Sigmoid colon (tissue), 4 donors: ENCODE measurements around the gene MECP2.

Experiments used
- POLR2A ChIP-seq, 2 donors: fragments of 450-650 bp; IDR thresholded peaks; one replicate each; pipeline ENCODE4 v1.6.1; 2016; ENCODE audit warnings: antibody characterized with exemption in 2 of 2, mild to moderate bottlenecking in 2 of 2, moderate library complexity in 2 of 2
- POLR2AphosphoS5 ChIP-seq, 4 donors: sonication (generic); formaldehyde crosslinking; IDR thresholded peaks; one replicate each; pipeline ENCODE4 v1.6.1; 2017; ENCODE audit warnings: antibody characterized with exemption in 4 of 4
- TF ChIP-seq, protein P1 (sequence below), 4 experiments: fragments of 450-650 bp in 3 of 4; fragments of 200-600 bp in 1 of 4; IDR thresholded peaks; one replicate each; pipeline ENCODE4 v1.5.1; 2016 to 2019; ENCODE audit warnings: antibody characterized with exemption in 4 of 4, mild to moderate bottlenecking in 3 of 4, moderate library complexity in 2 of 4

DNA sequence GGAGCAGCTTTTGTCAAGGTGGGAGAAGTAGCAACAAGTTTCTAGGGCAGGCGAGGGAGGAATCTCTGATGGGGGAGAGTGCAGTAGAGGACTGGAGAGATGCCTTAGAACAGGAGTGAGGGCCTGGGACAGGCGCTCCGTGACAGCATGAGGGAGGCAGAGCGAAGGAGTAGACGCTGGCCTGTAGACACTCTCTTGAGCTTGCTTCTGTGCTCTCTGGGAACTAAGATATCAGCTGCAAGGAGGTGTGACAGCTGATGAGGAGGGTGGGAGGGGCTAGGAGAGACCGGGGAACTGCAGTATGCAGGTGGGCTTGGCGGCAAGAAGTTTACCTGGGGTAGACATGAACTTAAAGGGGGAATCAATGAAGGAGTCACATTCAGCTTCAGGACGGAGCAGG lies 35.7 kb downstream of the MECP2 start:
- no peak for TF ChIP-seq POLR2AphosphoS5 (IDR thresholded peaks at IDR 0.05)
- TF ChIP-seq, protein P1, sequence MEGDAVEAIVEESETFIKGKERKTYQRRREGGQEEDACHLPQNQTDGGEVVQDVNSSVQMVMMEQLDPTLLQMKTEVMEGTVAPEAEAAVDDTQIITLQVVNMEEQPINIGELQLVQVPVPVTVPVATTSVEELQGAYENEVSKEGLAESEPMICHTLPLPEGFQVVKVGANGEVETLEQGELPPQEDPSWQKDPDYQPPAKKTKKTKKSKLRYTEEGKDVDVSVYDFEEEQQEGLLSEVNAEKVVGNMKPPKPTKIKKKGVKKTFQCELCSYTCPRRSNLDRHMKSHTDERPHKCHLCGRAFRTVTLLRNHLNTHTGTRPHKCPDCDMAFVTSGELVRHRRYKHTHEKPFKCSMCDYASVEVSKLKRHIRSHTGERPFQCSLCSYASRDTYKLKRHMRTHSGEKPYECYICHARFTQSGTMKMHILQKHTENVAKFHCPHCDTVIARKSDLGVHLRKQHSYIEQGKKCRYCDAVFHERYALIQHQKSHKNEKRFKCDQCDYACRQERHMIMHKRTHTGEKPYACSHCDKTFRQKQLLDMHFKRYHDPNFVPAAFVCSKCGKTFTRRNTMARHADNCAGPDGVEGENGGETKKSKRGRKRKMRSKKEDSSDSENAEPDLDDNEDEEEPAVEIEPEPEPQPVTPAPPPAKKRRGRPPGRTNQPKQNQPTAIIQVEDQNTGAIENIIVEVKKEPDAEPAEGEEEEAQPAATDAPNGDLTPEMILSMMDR (IDR thresholded peaks at IDR 0.05) = no peak
- no peak for TF ChIP-seq POLR2A (IDR thresholded peaks at IDR 0.05)
